GM18873 (cell line): ENCODE measurements around the gene ZXDA.

Experiments
- ATAC-seq: cut with Tn5 transposase; IDR thresholded peaks from one replicate; pipeline ENCODE4 v1.9.1; 2021; ENCODE audit warnings: mild to moderate bottlenecking, moderate library complexity, moderate number of reproducible peaks; ENCODE audit not compliant: unreplicated experiment, low FRiP score

The ZXDA gene

GRCh38 chrX:57871463-57871862, 38.8 kb downstream of the ZXDA start:
- no peak for ATAC-seq
